OCI-LY3 (cell line): ENCODE data around the gene ARMC3.

ENCODE experiments used
- EZH2phosphoT487 ChIP-seq: fragments of 200-600 bp; shearing (Covaris generic); IDR thresholded peaks from 2 replicates; pipeline ENCODE4 v1.6.1; 2018; ENCODE audit warnings: antibody characterized with exemption, mixed run types, low read depth
- TF ChIP-seq, protein P1 (sequence below): fragments of 200-600, 300-600 bp; sonication (generic); IDR thresholded peaks from 2 replicates; pipeline ENCODE4 v1.5.1; 2014; ENCODE audit warnings: antibody characterized with exemption, low read length, low read depth

DNA sequence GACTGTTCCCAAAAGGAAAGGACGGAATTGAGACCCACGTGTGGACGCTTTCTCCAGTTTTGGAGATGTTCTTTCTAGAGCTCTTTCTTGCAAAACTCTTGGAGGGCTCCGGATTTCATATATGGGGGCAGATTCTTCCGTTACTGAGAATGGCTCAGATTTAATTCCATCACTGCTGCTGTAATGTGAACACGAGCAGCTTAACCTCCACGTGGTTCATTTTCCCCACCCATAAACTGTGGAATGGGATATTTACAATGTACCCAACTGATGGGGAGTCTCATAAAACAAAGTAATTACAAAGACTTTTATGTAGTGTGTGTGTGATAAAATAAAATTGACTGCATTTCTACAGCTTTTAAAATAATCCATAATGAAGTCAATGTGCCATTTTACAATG, 152.4 kb downstream of the ARMC3 start:
- TF ChIP-seq, protein P1, sequence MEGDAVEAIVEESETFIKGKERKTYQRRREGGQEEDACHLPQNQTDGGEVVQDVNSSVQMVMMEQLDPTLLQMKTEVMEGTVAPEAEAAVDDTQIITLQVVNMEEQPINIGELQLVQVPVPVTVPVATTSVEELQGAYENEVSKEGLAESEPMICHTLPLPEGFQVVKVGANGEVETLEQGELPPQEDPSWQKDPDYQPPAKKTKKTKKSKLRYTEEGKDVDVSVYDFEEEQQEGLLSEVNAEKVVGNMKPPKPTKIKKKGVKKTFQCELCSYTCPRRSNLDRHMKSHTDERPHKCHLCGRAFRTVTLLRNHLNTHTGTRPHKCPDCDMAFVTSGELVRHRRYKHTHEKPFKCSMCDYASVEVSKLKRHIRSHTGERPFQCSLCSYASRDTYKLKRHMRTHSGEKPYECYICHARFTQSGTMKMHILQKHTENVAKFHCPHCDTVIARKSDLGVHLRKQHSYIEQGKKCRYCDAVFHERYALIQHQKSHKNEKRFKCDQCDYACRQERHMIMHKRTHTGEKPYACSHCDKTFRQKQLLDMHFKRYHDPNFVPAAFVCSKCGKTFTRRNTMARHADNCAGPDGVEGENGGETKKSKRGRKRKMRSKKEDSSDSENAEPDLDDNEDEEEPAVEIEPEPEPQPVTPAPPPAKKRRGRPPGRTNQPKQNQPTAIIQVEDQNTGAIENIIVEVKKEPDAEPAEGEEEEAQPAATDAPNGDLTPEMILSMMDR = no peak
- no peak for TF ChIP-seq EZH2phosphoT487
